HepG2 (cell line): Measurements from ENCODE around the gene LMTK2. TPM values are rescaled to one million over a fixed set of nuclear protein-coding genes. Genes with fewer than 3 reads are reported as not detected.

ENCODE experiments used
- ATAC-seq: fragments of 200-7000 bp; cut with Tn5 transposase; 3 replicates; pipeline ENCODE4 v1.9.1; 2020; ENCODE audit warnings: mild to moderate bottlenecking, moderate library complexity
- BruUV-seq: library from RNA; stranded (reverse); fragments of 400-500 nt; replicated peaks from 2 replicates; lab custom pipeline; 2021; lab: Mats Ljungman, UMichigan
- CTCF ChIA-PET: fragments of 300-600 bp; formaldehyde crosslinking; extraction: SDS; loops from one replicate; lab custom pipeline; 2021; ENCODE audit warnings: low total read pairs, inconsistent platforms, low intra/inter-chr PET ratio; lab: Yijun Ruan, JAX
- POLR2A ChIA-PET: fragments of 350-600 bp; sonication (Branson Sonifier 250); formaldehyde crosslinking; loops from one replicate; lab custom pipeline; 2020; ENCODE audit warnings: antibody characterized with exemption, inconsistent platforms; lab: Yijun Ruan, JAX
- DNase-seq: peaks from one replicate; pipeline ENCODE4 v3.0.0-alpha.2; 2015; ENCODE audit warnings: low spot score
- FAIRE-seq: peaks from 3 replicates; lab custom pipeline; 2011; peaks lifted over from hg19 to GRCh38; lab: Jason Lieb, UNC
- H2AFZ ChIP-seq: one replicate; pipeline ENCODE4 v1.6.1; 2011; ENCODE audit warnings: low read length, inconsistent platforms
- H3K27ac ChIP-seq: fragments of 300-600 bp; 3 replicates; pipeline ENCODE4 v1.8.0; 2011; ENCODE audit warnings: mixed run types, mild to moderate bottlenecking, mixed read lengths, low read length, inconsistent platforms; ENCODE audit not compliant: insufficient read depth; ENCODE audit errors: extremely low read length
- H3K27me3 ChIP-seq, 2 experiments: fragments of 200-600 bp in 1 of 2; 2 replicates in 1 of 2; 3 replicates in 1 of 2; pipeline versions ENCODE4 v1.6.0 to v1.8.0; 2011; ENCODE audit warnings: low read length in 2 of 2, mild to moderate bottlenecking in 2 of 2, moderate library complexity in 2 of 2, inconsistent platforms in 1 of 2; ENCODE audit not compliant: insufficient read depth in 2 of 2, control insufficient read depth in 1 of 2
- H3K36me3 ChIP-seq, 2 experiments: fragments of 200-600 bp in 1 of 2; replicated peaks in 1 of 2; 2 replicates in 1 of 2; 3 replicates in 1 of 2; pipeline versions ENCODE4 v1.5.1 to v1.8.0; 2011; ENCODE audit warnings: low read length in 2 of 2, inconsistent platforms in 1 of 2; ENCODE audit not compliant: insufficient read depth in 2 of 2, control insufficient read depth in 1 of 2
- H3K4me1 ChIP-seq: 2 replicates; pipeline ENCODE4 v1.5.1; 2012; ENCODE audit warnings: low read length, inconsistent platforms; ENCODE audit not compliant: insufficient read depth
- H3K4me2 ChIP-seq: 2 replicates; pipeline ENCODE4 v1.6.0; 2011; ENCODE audit warnings: low read depth, low read length, inconsistent platforms
- H3K4me3 ChIP-seq, 3 experiments: fragments of 200-600 bp in 1 of 3; sonication (generic), shearing (Covaris generic) in 1 of 3; replicated peaks in 1 of 3; 2 replicates each; pipeline ENCODE4 v1.5.1; 2011 to 2016; ENCODE audit warnings: low read length in 3 of 3, inconsistent platforms in 2 of 3, low read depth in 2 of 3, mild to moderate bottlenecking in 2 of 3, control low read depth in 1 of 3, mixed read lengths in 1 of 3; ENCODE audit not compliant: insufficient read depth in 1 of 3
- H3K79me2 ChIP-seq: one replicate; pipeline ENCODE4 v1.6.1; 2011; ENCODE audit warnings: low read length, inconsistent platforms; ENCODE audit not compliant: insufficient read depth
- H3K9ac ChIP-seq: 2 replicates; pipeline ENCODE4 v1.6.0; 2011; ENCODE audit warnings: mild to moderate bottlenecking, low read depth, low read length, inconsistent platforms; ENCODE audit not compliant: insufficient read depth
- H3K9me3 ChIP-seq: 2 replicates; pipeline ENCODE4 v1.5.1; 2012; ENCODE audit warnings: mild to moderate bottlenecking, low read length
- H4K20me1 ChIP-seq: 2 replicates; pipeline ENCODE4 v1.6.0; 2011; ENCODE audit warnings: inconsistent platforms, mild to moderate bottlenecking, low read length, moderate library complexity; ENCODE audit not compliant: insufficient read depth
- ZNF121 ChIP-seq: sonication (generic); formaldehyde crosslinking; IDR thresholded peaks from 2 replicates; pipeline ENCODE4 v1.5.0; 2020; ENCODE audit warnings: mild to moderate bottlenecking, missing genetic modification reagents
- ZNF407 ChIP-seq: sonication (generic); formaldehyde crosslinking; IDR thresholded peaks from one replicate; pipeline ENCODE4 v1.5.1; 2020; ENCODE audit warnings: mild to moderate bottlenecking, missing genetic modification reagents; ENCODE audit errors: not compliant biosample characterization
- WGBS: methylation state at CpG from one replicate; pipeline ENCODE4 v1.1.6; 2017; ENCODE audit warnings: low lambda C conversion rate; 5-methylcytosine and 5-hydroxymethylcytosine counted together
- in situ Hi-C: cut with HindIII; loops from 2 replicates; pipeline ENCODE4 v1.10.0; 2017; ENCODE audit warnings: low pct_unique_long_range_greater_than_20kb; ENCODE audit not compliant: extremely low pct_ligation_motif_present
- intact Hi-C: fragments of 100-400 bp; cut with micrococcal nuclease; formaldehyde crosslinking; loops from one replicate; pipeline ENCODE4 v1.10.0; 2022; ENCODE audit not compliant: unreplicated experiment
- polyA plus RNA-seq, 8 experiments: library from polyadenylated mRNA; depleted of rRNA in 3 of 8; stranded (reverse) in 7 of 8; unstranded in 1 of 8; fragments of >200 nt; fragmentation: Illumina TruSeq in 4 of 8; extraction: Trizol in 4 of 8; gene quantifications; 2 replicates each; pipeline versions ENCODE4 v1.2.1 to v1.2.3, GENCODE V29; 2011 to 2016; ENCODE audit warnings: low read depth in 4 of 8, missing spikeins in 1 of 8, mixed read lengths in 1 of 8; ENCODE audit not compliant: insufficient read depth in 1 of 8
- total RNA-seq, 5 experiments: library from RNA; depleted of rRNA; stranded (reverse); fragments of >200 nt; fragmentation: Illumina TruSeq; extraction: Trizol; gene quantifications; 2 replicates each; pipeline ENCODE4 v1.2.3, GENCODE V29; 2016; ENCODE audit warnings: low read depth in 1 of 5

The LMTK2 gene
- total and polyA plus RNA-seq, 2 of the 13 experiments (the other 11 are each of a cell fraction or from before 2014, with no cell fraction given) = 9.5 to 11.7 TPM

DNA sequence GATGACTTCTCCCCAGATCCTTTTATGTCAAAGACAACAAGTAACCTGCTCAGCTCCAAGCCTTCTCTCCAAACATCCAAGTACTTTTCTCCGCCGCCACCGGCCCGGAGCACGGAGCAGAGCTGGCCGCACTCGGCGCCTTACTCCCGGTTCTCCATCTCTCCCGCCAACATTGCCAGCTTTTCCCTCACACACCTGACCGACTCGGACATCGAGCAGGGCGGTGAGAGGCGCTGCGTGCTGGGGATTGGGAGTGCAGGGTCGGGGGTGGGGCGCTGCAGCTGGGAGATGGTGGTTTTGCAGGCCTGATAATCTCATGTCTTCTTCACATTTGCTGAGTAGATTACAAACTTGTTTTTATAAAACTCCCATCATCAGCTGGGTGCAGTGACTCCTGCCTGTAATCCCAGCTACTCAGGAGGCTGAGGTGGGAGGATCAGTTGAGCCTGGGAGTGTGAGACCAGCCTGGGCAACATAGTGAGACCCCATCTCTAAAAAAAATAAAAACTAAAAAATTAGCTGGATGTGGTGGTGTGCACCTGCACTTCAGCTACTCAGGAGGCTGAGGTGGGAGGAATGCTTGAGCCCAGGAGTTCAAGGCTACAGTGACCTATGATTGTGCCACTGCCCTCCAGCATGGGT lies 97.4 kb downstream of the LMTK2 start:
- ATAC-seq (no peak), FAIRE-seq (no peak)
- intact Hi-C loops = no loop called here

More for the DNA sequence above, 97.4 kb downstream of the LMTK2 start:
- Histone ChIP-seq H2AFZ (no peak overlapping the region), H3K9ac (no peak overlapping the region), H3K9me3 (no peaks in the 10 kb centered on the region), H3K27ac (no peak overlapping the region), H3K79me2 (peaks cover 8% of the 10 kb centered on the region), H3K4me2 (no peak overlapping the region), H3K4me1 (peaks cover 10% of the 10 kb centered on the region), H3K36me3 (peaks cover 21 to 53% of the 10 kb centered on the region in 2 experiments; a peak in 4 of 5 replicates), H3K4me3 (no peak overlapping the region), H4K20me1 (peaks cover 9% of the 10 kb centered on the region; the same call in 1 of the 2 replicates), H3K27me3 (no peaks in the 10 kb centered on the region)
- DNase-seq = no peak
- CTCF ChIA-PET = no interaction called here
- POLR2A ChIA-PET = no interaction called here
- 97% methylated on average over 18 of the region's 18 CpGs for WGBS
- BruUV-seq = no TSS peak
- in situ Hi-C loops = no loop called here
- TF ChIP-seq ZNF121 = peak; percentile 64; the same call in 1 of the 2 replicates
- no peak for TF ChIP-seq ZNF407
